ENCODE data around the gene DCLK1.
A peak's percentile ranks its signal among the peaks of the same experiment; 100 is the strongest.

Gene DCLK1

DNA sequence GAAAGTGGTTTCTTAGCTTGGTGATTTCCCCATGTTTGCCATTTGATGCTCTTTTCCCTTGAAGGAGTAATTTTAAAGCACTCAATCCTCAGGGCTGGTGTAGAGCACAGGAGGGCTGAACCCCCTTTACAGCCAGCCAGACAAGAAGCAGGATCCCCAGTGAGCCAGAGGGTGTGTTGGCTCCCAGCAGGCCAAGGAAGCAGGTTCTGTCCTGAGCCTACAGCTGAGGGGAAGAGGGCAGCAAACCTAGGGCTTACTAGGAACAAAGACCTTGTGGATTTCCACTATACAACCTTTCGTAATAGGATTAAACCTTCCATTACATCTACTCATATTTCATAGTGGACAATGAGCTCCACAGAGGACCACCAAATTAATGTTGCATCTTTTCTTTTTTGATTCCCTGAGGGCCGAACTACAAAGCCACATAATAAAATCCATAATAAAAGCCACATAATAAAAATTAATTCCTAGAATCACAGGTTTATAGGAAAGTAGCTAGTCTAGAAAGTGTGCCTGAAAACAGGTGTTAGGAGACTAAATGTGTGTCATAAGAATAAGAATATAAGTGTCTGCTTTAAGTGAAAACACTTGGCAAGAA is 300.2 kb downstream of the DCLK1 start:
- no peak for DNase-seq (ENCODE audit: low spot score)

DNA sequence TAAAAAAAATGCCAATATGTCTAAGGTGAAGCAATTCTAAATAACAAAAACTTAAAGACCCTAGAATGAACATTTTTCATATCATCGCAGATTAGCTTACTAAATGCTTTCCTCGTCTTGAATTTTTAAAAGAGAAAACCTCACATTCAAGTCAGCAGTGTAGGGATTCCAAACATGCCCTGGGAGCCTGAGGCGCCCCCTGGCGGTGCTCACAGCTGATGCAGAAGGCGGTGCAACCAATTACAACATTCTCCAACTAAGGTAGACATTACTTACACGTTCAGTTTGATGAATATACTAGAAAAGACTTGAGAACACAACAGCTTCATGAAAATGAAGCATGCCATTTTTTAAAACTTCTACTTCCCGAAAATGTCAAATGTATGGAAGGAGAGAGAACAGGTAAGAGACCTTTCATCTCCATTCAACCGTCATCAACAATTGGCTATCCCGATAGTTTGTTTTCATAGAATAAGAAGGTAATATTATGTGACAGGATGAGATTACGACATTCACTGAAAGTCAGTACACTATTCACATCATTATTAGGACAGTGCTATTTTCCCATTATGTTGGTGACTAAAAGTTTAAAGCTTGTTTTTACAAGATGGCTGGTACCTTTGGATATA is 304.4 kb downstream of the DCLK1 start:
- DNase-seq (ENCODE audit: low spot score): no peak

- no peak for DNase-seq (ENCODE audit: low spot score)
Observed at GRCh38 chr13:35824825-35825224, 306.4 kb downstream of the DCLK1 start.

GRCh38 chr13:35824395-35824794 is 306.8 kb downstream of the DCLK1 start:
- no peak for DNase-seq (ENCODE audit: low spot score)

GRCh38 chr13:35822666-35823065 is 308.5 kb downstream of the DCLK1 start:
- DNase-seq (ENCODE audit: low spot score): no peak

DNA sequence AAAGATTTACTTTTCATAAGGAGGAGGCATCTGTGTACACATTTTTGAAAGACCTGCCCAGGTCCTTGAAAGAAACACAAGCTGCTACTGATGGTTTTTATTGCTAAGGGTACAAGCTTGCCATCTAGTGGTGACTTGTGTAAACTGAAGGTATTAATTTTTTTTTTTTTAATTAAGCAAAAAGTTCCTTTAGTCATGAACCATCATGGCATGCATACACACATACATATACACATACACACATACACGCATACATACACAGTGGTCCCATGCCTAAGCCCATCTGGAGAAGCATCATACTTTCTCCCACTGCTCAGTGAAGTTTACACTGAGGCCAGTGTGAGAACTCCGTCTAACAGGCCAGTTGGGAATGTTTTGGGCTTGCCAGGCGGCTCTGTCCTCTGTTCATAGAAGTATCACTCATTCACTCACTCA is 312.5 kb downstream of the DCLK1 start:
- DNase-seq (ENCODE audit: low spot score): peak; percentile 57

DNA sequence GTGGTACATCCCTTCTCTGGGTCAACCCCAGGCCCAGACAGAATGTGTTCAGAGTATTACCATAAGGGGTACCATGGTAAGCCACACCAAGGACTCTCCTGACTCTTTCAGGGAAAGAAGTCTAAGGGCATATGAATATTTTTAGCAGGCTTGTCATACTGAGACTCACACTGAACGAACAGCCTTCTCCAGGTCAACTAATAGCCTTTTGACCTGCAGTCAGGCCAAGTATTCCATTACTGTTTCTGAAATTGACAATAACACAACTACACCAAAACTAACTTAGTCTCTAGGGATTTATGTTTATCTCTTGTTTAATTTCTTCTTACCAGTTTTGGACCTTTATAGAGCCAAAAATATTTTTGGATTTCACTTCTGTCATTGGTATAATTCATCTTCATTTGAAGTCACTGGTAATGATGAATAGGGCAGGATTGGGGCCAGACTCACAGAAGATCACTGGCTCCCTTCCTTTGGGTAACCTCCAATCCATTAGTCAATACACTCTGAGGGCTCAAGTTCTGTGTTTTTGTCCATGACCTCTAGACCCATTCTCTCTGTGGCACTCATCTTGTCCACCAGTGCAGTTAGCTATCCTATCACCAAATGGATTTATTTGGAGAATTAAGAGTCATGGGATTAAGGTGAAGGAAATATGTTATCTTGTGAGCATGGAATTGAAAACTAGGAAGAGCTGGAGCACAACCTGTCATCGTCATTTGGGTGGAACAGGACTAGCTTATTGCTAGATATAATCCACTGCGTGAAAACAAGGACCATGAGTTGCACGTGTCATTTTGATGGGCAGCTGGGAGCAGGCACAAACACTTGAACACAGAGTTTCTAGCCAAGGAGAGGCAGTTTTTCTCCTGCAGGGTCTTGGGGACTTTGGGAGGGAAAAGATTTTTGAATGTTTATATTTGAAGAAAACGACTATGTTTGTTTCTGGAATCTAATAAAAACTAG is 313.3 kb downstream of the DCLK1 start:
- no peak for DNase-seq (ENCODE audit: low spot score)

- no peak for DNase-seq (ENCODE audit: low spot score)
Observed at GRCh38 chr13:35814605-35815011, 316.6 kb downstream of the DCLK1 start.

DNA sequence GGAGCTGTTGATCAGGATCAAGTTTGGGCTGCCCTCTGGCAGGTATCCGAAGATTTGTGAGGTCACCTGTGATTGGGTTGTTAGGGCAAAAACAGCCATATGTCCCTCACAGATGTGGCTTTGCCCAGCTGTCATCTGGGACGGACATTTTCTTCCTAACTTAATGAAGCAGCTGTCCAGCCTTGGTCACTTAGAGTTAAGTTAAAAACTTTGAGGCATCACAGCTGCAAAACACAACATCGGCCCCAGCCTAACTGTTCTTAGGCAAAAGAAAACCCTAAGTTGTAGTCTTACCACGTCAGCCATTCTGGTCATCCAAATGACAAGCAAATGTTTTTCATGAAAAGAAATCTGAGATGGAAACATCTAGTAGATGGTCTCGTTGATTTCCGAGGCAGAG is 318.4 kb downstream of the DCLK1 start:
- no peak for DNase-seq (ENCODE audit: low spot score)

- DNase-seq (ENCODE audit: low spot score): no peak
Observed at GRCh38 chr13:35810321-35810720, 320.9 kb downstream of the DCLK1 start.

DNA sequence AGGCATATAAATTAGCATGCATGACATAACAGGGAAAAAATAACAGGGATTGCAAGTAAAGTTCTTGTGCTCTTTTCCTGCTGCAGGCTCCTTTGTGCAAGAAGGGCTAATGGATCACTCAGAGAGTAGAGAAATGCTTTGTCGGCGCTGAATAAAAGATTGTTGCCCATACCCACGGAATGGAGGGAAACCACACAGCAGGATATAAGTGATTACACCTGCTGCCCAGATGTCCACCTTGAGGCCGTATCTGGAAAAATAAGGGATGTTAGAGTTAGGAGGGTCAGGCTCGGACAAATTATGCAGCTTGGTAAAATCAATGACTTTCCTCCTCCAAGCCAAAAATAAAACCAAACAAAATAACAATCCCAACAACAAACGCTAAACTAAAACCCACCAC is 322.3 kb downstream of the DCLK1 start:
- DNase-seq (ENCODE audit: low spot score): no peak

DNA sequence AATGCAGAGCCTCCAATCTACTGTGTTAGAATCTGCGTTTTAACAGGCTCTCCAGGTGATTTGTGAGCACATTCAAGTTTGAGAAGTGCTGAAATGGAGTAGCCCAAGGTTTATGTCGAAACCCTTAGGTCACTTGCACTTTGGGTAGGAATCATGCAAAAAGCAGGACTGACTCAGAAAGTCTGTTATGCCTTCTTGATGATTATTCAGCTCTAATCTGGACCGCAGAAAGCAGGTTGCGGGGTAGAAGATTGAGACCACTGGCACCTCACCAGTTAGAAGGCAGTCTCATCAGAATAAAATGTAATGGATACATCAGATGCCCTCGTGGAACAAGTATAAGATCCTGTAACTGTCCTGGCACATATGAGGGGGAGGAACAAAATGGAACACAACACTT is 326.3 kb downstream of the DCLK1 start:
- no peak for DNase-seq (ENCODE audit: low spot score)

GRCh38 chr13:35797991-35798390 is 333.2 kb downstream of the DCLK1 start:
- DNase-seq (ENCODE audit: low spot score): no peak

DNA sequence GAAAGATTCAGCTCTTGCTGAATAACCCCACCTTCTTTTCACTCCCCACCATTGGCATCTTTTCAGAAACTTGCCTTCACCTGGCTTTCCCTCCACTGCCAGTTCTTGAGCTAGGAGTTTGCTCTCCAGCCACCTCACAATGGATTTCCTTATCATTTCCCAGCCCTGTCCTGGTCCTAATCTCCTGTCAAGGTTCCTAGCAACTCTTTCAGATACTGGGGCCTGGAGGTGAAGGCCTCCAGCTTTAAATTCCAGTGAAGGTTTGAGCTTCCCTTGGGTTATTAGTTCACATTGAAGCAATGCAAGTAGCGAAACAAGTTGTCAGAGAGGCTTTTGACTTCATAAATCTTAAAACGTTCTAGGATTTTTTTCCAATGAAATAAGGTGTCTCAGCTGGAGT is 333.9 kb downstream of the DCLK1 start:
- DNase-seq (ENCODE audit: low spot score): no peak

DNA sequence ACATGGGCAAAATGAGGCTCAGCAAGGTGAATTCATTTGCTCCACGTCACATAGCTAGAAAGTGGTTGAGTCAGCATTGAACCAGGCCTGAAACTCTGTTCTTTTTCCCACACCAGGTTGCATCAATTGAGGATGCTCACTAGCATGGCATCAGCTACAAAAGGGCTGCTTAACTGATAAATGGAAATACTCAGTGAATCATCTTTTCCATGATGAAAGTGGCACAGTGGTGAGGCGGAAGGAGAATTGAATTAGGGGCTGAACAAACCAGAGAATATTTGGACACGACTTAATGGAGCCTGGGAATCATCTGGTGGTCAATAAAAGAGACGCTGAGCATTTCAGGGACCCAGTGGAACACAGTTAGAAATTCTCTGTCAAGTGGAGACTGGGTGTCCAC is 334.6 kb downstream of the DCLK1 start:
- DNase-seq (ENCODE audit: low spot score): no peak

GRCh38 chr13:35794734-35795389 is 336.3 kb downstream of the DCLK1 start:
- no peak for DNase-seq (ENCODE audit: low spot score)

- peak; percentile 6 for DNase-seq (ENCODE audit: low spot score)
Observed at GRCh38 chr13:35793823-35794222, 337.4 kb downstream of the DCLK1 start.

GRCh38 chr13:35792911-35793310 is 338.3 kb downstream of the DCLK1 start:
- no peak for DNase-seq (ENCODE audit: low spot score)

DNA sequence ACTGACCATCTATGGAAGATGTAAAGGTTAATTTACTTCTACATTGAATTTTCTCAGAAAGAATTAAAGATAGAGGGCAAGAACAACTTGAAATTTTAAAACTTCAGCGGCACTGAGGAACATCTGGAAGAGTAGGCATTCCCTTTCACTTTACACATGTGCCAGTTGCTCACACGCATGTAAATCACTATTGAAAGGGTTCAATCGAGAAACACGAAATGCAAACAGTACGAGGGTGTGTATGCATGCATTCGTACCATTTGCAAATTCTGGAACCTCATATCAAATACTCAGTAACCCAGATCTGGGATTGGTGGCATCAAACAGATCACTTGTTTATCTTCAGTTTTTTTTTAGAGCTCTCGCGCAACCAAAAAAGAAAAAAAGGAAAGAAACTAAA is 339.2 kb downstream of the DCLK1 start:
- no peak for DNase-seq (ENCODE audit: low spot score)

DNA sequence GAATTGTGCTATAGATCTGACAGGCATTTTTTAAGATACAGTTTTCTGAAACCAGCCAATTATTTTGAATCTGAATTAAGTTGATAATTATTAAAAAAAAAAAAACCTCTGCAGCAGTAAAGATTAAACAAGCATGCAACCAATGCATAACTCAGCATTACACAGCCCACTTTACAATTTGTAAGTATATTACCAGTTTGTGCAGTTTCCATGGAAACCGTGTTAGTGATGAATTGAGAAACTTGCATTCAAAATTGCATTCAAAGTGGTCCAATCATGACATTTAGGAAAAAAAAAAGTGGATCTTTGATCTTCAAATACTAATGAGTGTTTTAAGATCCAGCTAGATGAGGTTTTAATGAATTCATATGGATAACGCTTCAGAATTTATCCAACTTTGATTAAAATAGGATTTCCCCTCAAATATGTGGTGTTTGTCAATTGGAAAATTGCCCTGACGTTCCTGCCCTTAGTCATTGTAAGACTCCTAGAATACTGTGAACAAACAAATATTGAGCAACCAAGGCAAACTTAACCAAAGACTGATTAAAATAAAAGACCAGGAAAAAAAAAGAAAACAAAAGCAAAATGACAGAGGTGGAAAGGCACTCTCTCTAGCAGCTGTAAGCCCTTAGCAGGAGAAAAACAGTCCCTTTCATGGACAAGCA is 339.9 kb downstream of the DCLK1 start:
- DNase-seq (ENCODE audit: low spot score): peak; percentile 52

GRCh38 chr13:35789335-35790165 is 341.6 kb downstream of the DCLK1 start:
- DNase-seq (ENCODE audit: low spot score): peak; percentile 35
